GM10266 (cell line): ENCODE measurements around the gene HTR3B.
"Not testable (repeated sequence)": the region's sequence is repeated elsewhere in the genome, so short reads cannot be mapped to it uniquely, and the experiment has no call there.

Experiments used
- DNase-seq: peaks from one replicate; pipeline ENCODE4 v3.0.0; 2012; ENCODE audit errors: extremely low spot score
- TF ChIP-seq, protein P1 (sequence below): IDR thresholded peaks from 2 replicates; pipeline ENCODE4 v1.5.1; 2012; ENCODE audit warnings: mild to moderate bottlenecking, low read depth; ENCODE audit not compliant: control insufficient read depth, insufficient read depth; ENCODE audit errors: missing control alignments

The HTR3B gene

DNA sequence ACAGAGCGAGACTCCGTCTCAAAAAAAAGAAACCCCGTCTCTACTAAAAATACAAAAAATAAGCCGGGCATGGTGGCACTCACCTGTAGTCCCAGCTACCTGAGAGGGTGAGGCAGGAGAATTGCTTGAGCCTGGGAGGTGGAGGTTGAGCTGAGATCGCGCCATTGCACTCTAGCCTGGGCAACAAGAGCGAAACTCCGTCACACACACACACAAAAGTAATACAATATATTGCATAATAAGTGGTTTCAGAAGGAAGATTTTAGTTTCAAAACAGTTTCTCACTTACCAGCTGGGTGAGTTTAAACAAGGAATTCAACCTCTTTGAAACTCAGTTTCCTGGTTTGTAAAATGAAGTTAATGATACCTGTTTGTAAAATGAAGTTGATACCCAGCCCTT lies 37.7 kb downstream of the HTR3B start:
- no peak for DNase-seq
- TF ChIP-seq, protein P1, sequence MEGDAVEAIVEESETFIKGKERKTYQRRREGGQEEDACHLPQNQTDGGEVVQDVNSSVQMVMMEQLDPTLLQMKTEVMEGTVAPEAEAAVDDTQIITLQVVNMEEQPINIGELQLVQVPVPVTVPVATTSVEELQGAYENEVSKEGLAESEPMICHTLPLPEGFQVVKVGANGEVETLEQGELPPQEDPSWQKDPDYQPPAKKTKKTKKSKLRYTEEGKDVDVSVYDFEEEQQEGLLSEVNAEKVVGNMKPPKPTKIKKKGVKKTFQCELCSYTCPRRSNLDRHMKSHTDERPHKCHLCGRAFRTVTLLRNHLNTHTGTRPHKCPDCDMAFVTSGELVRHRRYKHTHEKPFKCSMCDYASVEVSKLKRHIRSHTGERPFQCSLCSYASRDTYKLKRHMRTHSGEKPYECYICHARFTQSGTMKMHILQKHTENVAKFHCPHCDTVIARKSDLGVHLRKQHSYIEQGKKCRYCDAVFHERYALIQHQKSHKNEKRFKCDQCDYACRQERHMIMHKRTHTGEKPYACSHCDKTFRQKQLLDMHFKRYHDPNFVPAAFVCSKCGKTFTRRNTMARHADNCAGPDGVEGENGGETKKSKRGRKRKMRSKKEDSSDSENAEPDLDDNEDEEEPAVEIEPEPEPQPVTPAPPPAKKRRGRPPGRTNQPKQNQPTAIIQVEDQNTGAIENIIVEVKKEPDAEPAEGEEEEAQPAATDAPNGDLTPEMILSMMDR = no peak

DNA sequence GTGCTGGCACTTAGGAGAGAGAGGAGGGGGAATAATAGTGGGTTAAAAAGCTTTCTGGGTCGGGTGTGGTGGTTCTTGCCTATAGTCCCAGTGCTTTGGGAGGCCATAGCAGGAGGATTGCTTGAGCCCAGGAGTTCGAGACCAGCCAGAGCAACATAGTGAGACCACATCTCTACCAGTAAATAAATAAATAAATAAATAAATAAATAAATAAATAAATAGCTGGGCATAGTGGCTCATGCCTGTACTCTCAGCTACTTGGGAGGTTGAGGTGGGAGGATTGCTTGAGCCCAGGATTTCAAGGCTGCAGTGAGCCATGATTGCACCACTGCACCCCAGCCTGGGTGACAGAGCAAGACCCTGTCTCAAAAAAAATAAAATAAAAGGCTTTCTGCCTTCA lies 41.6 kb downstream of the HTR3B start:
- not testable (repeated sequence) for DNase-seq

DNA sequence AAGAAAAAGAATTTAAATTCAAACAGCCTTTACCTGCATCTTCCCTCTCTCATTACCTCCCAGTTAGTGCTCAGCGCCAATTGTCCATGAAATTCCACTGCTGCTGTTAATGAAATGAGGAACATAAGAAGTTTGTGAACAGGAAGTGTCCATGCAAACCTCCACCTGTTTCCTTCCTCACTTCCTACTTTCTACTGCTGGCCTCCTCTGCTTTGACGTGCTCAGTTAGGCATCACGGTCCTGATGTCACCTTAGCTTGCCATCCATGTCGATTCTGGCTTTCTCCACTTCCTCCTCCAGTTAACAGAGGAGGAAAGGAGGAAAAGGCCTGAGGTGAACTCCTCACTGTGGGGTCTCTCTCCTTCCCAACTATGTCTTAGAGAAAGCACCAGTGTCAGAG lies 43.4 kb downstream of the HTR3B start:
- no peak for DNase-seq
- TF ChIP-seq, protein P1 = no peak

- no peak for DNase-seq
- TF ChIP-seq, protein P1 = no peak
Measured at GRCh38 chr11:113949891-113950290, 45.3 kb downstream of the HTR3B start.

- DNase-seq = no peak
- TF ChIP-seq, protein P1 = no peak
Measured at GRCh38 chr11:113951537-113951936, 46.9 kb downstream of the HTR3B start.

- TF ChIP-seq, protein P1 = no peak
Measured at GRCh38 chr11:113952070-113952469, 47.5 kb downstream of the HTR3B start.

DNA sequence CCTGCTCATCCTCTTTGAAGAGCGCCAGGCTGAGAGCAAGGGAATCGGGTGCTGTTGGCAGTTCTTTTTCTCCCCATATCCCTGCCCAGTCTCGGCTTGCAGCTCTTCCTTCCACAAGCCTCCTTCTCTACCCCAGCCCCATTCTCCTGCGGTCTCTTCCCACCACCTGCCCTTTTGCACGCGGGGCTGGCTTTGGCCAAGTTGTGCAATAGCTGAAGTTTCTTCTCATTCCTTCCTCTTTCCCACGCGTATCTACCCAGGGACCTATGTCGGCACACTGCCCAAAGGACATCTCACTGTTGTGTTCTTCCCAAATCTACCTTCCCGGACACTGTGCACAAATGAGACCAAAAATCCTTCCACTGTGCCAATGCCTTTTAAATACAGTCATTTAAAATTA lies 48.0 kb downstream of the HTR3B start:
- TF ChIP-seq, protein P1 = no peak
- no peak for DNase-seq

More at GRCh38 chr11:113952070-113952469, 47.5 kb downstream of the HTR3B start:
- no peak for DNase-seq

DNA sequence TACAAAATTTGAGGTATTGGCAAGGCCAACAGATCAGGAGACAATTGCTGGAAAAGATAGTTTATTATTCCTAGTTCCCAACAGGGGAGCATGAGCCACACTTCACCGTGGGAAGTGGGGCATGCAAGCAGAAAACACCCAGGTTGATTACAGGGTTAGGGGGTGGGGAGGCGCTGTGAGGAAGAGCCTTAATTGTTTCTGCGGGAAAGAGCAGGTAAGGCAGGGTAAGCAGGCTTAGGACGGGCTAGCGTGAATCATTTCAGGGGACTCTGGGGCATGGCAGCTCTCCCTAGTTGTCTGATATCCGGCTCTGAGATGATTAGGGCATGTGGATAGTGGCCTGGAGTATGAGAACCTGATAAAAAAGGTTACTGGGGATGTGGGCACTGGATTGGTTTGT lies 49.6 kb downstream of the HTR3B start:
- TF ChIP-seq, protein P1 = no peak
- no peak for DNase-seq
